Lung (tissue), 12 donors: ENCODE data around the gene ARPP21. TPM values are rescaled to one million over a fixed set of nuclear protein-coding genes. Genes with fewer than 3 reads are reported as not detected.

ENCODE experiments used
- ATAC-seq: fragments of 200-7000 bp; cut with Tn5 transposase; one replicate; pipeline ENCODE4 v1.9.1; 2020; ENCODE audit warnings: moderate number of reproducible peaks; ENCODE audit not compliant: insufficient read depth, low FRiP score
- DNase-seq, 3 donors: peaks; one replicate each; pipeline ENCODE4 v3.0.0-alpha.2; 2013 to 2017
- H3K27ac ChIP-seq, 2 donors: one replicate each; pipeline ENCODE4 v1.5.1; 2013; ENCODE audit warnings: mild to moderate bottlenecking in 2 of 2, moderate library complexity in 2 of 2, control low read depth in 1 of 2, inconsistent platforms in 1 of 2, low read depth in 1 of 2, low read length in 1 of 2
- H3K27me3 ChIP-seq, 3 donors: one replicate each; pipeline ENCODE4 v1.5.1; 2013; ENCODE audit warnings: low read length in 2 of 3; ENCODE audit not compliant: control insufficient read depth in 3 of 3, insufficient read depth in 3 of 3
- H3K36me3 ChIP-seq, 4 donors: one replicate each; pipeline ENCODE4 v1.5.1; 2013; ENCODE audit warnings: low read length in 4 of 4, mild to moderate bottlenecking in 1 of 4, moderate library complexity in 1 of 4; ENCODE audit not compliant: control insufficient read depth in 4 of 4, insufficient read depth in 4 of 4
- H3K4me1 ChIP-seq, 5 donors: one replicate each; pipeline ENCODE4 v1.5.1; 2013; ENCODE audit warnings: low read length in 5 of 5, mild to moderate bottlenecking in 2 of 5, moderate library complexity in 1 of 5; ENCODE audit not compliant: control insufficient read depth in 5 of 5, insufficient read depth in 5 of 5
- H3K4me3 ChIP-seq: one replicate; pipeline ENCODE4 v1.5.1; 2013; ENCODE audit warnings: mild to moderate bottlenecking, control low read depth, moderate library complexity
- H3K9ac ChIP-seq, 2 donors: one replicate each; pipeline ENCODE4 v1.5.1; 2013; ENCODE audit warnings: low read length in 2 of 2, control low read depth in 1 of 2; ENCODE audit not compliant: insufficient read depth in 1 of 2
- H3K9me3 ChIP-seq, 4 donors: one replicate each; pipeline ENCODE4 v1.5.1; 2013; ENCODE audit warnings: low read length in 3 of 4, mild to moderate bottlenecking in 1 of 4, moderate library complexity in 1 of 4; ENCODE audit not compliant: control insufficient read depth in 4 of 4, insufficient read depth in 3 of 4
- CTCF ChIP-seq: IDR thresholded peaks from 2 replicates; pipeline ENCODE4 v1.5.1; 2012; ENCODE audit warnings: mild to moderate bottlenecking; ENCODE audit errors: control extremely low read depth, extremely low read depth
- WGBS, 2 donors: extraction: QIAGEN DNeasy Blood & Tissue Kit; methylation state at CpG; one replicate each; pipeline ENCODE4 v1.1.7; 2013; 5-methylcytosine and 5-hydroxymethylcytosine counted together
- polyA plus RNA-seq, 2 donors: library from polyadenylated mRNA; stranded (reverse); fragments of 200-250 nt; gene quantifications; one replicate each; pipeline ENCODE4 v1.2.1, GENCODE V29; 2013
- total RNA-seq, 2 donors: library from RNA; depleted of rRNA in 1 of 2; stranded (reverse); fragments of >200 nt in 1 of 2; gene quantifications; one replicate each; pipeline ENCODE4 v1.2.1, GENCODE V29; 2014 to 2021
- donor health status: control.
- donor health status: control.
- donor health status: Bipolar disorder and iron deficiency.
- donor health status: healthy.
- donor health status: DM: yes; HTN: yes; CAD: no.

ARPP21 gene
- total and polyA plus RNA-seq, 4 donors, result 0.71 TPM; not detected in 3

- Histone ChIP-seq H3K4me3 (no peak overlapping the region), H3K27ac (no peak overlapping the region), H3K36me3 (no peaks in the 10 kb centered on the region), H3K9me3 (no peaks in the 10 kb centered on the region), H3K27me3 (peaks cover 0 to 74% (median 3%) of the 10 kb centered on the region in 3 donors), H3K9ac (no peak overlapping the region), H3K4me1 (peaks cover 0 to under 1% (median 0%) of the 10 kb centered on the region in 5 donors)
- TF ChIP-seq CTCF, result no peak
- DNase-seq (no peak), ATAC-seq (no peak)
- 66 to 74% methylated on average over 5 of the region's 5 CpGs for WGBS, 2 donors
These were observed 100.0 kb downstream of the ARPP21 start for GRCh38 chr3:35739181-35739809.

- 66 to 84% methylated on average over 2 of the region's 2 CpGs for WGBS, 2 donors
These were observed 100.7 kb downstream of the ARPP21 start for GRCh38 chr3:35739964-35740527.

GRCh38 chr3:35743218-35743617, 103.9 kb downstream of the ARPP21 start:
- no peak overlapping the region for H3K4me3 ChIP-seq
- ATAC-seq (no peak), DNase-seq (no peak)
- peaks cover 0 to 4% (median 0%) of the 10 kb centered on the region in 5 donors for H3K4me1 ChIP-seq
- no peak overlapping the region for H3K27ac ChIP-seq
- no peaks in the 10 kb centered on the region for H3K36me3 ChIP-seq
- no peak overlapping the region for H3K9ac ChIP-seq
- 89 to 91% methylated on average over 5 of the region's 5 CpGs for WGBS, 2 donors
- TF ChIP-seq CTCF, result no peak
- peaks cover 0 to 2% (median 0%) of the 10 kb centered on the region in 4 donors for H3K9me3 ChIP-seq
- peaks cover 0 to 62% (median 0%) of the 10 kb centered on the region in 3 donors for H3K27me3 ChIP-seq

More at GRCh38 chr3:35739964-35740527, 100.7 kb downstream of the ARPP21 start:
- no peak for DNase-seq
- Histone ChIP-seq H3K27ac (no peak overlapping the region), H3K4me3 (no peak overlapping the region), H3K27me3 (peaks cover 0 to 75% (median 3%) of the 10 kb centered on the region in 3 donors), H3K36me3 (no peaks in the 10 kb centered on the region), H3K4me1 (peaks cover 0 to 4% (median 0%) of the 10 kb centered on the region in 5 donors), H3K9ac (no peak overlapping the region), H3K9me3 (peaks cover 0 to 2% (median 0%) of the 10 kb centered on the region in 4 donors)
- no peak for ATAC-seq
- TF ChIP-seq CTCF, result no peak
